ENCODE results near the gene GLO1. TPM values are rescaled to one million over a fixed set of nuclear protein-coding genes. Genes with fewer than 3 reads are reported as not detected.

Gene GLO1
- total RNA-seq, 1 donor from 2014 or later, result 74.5 TPM

Other genes starting within 250 kb of the GLO1 start
- gene BTBD9, start 63.2 kb downstream of the GLO1 start, total RNA-seq, result 42.5 TPM
- gene DNAH8, start 12.2 kb upstream of the GLO1 start, total RNA-seq, result 0.13 TPM

Measured in ureter (tissue), 1 donor.